Measurements from ENCODE around the gene ZFP3.
"Not testable (repeated sequence)": the region's sequence is repeated elsewhere in the genome, so short reads cannot be mapped to it uniquely, and the experiment has no call there.

Gene ZFP3

DNA sequence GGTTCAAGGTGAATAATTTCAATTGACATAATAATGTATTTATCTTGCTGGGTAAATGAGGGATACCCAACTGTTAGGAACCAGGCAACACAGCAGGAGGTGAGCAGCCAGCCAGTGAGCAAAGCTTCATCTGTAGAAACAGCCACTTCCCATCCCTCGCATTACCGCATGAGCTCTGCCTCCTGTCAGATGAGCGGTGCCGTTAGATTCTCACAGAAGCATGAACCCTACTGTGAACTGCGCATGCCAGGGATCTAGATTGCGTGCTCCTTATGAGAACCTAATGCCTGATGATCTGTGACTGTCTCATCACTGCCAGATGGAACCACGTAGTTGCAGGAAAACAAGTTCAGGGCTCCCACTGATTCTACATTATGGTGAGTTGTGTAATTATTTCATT lies 46.6 kb downstream of the ZFP3 start:
- H3K27me3 Mint-ChIP-seq = peaks cover 23% of the 10 kb centered on the region
- not testable (repeated sequence) for DNase-seq (ENCODE audit: low spot score in 2 of 2); H3K4me1 Mint-ChIP-seq; H3K9me3 Mint-ChIP-seq; H3K4me3 Mint-ChIP-seq; H3K36me3 Mint-ChIP-seq; H3K27ac Mint-ChIP-seq; ATAC-seq (ENCODE audit: low read depth)

DNA sequence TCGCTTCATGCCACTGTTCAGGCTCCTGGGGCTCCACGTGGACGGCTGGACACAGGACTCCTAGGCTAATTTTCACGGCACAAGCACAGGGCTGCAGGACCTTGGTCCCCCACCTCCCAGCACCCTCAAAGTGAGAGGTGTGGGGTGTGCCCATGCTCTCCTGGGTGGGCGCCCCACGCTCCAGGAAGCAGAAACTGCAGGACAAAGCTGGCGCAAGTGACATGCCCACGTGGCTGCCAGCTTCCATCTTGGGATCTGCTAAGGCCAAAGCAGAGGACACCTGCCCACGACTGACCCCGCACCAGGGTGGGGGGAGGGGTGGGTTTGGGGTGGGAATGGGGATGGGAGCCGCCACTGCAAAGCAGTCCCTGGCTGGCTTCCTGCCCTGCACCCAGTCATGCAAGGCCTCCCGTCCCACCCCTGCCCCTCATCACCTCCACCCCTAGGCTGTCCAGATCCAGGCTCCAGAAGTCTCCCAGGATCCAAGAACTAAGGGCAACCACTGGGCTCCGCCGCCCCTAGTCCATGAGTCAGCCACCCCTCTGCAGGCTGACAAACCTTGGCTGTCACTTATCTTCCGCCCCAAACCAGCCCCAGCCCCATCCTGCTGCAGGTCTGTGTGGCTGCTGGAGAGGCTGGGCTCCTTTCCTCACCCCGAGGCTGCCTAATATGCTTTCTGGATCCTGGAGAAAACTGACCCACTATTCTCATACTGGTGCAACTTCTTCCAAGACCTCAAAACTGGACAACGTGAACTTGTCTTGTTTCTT lies 48.6 kb downstream of the ZFP3 start:
- no peaks in the 10 kb centered on the region for H3K9me3 Mint-ChIP-seq
- H3K4me3 Mint-ChIP-seq = no peak overlapping the region
- no peak for ATAC-seq (ENCODE audit: low read depth)
- no peaks in the 10 kb centered on the region for H3K4me1 Mint-ChIP-seq
- peaks cover 23% of the 10 kb centered on the region for H3K27me3 Mint-ChIP-seq
- H3K27ac Mint-ChIP-seq = no peak overlapping the region
- peak in 1 of 2 donors; percentile 5 for DNase-seq (ENCODE audit: low spot score in 2 of 2)
- H3K36me3 Mint-ChIP-seq = no peaks in the 10 kb centered on the region

DNA sequence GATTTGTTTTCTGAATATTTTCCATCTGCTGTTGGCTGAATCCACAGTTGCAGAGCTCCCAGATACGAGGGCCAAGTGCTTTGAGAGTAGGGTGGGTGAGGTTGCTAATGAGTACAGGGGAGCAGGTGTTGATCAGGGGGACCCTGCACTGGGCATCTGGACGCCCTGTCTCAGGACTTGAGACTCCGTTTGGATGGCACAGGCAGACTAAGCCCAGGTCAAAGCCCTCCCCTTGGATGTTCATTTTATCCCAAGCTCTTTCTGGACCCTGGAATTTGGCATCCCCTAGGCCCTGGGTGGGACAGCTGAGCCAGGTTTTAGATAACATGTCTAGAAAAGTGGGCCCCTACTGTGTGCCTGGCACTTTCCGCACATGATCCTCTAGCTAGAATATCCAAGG lies 49.6 kb downstream of the ZFP3 start:
- Mint-ChIP-seq H3K4me1 (no peaks in the 10 kb centered on the region), H3K9me3 (no peaks in the 10 kb centered on the region), H3K27ac (no peak overlapping the region), H3K4me3 (no peak overlapping the region), H3K36me3 (no peaks in the 10 kb centered on the region), H3K27me3 (peaks cover 20% of the 10 kb centered on the region)
- ATAC-seq (ENCODE audit: low read depth) (no peak), DNase-seq (ENCODE audit: low spot score in 2 of 2) (peak in 1 of 2 donors; percentile 5)

DNA sequence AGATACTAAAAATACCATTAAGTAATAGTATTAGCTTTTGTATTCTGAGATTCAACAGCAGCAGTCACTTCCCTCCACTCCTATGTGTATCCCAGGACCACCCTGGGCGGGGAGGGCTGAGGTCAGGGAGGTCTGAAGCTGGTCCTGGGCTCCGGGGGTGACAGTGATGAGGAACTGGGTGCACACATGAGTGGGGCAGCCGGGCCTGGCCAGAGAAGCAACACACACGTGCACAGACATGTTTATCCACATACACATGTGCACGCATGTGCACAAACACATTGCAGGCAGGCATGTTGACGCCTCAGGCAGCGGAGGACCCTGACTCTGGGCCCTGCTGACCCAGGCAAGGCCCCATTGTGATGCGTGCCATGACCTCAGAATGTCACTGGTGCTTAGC lies 50.1 kb downstream of the ZFP3 start:
- not testable (repeated sequence) for H3K4me1 Mint-ChIP-seq; H3K27ac Mint-ChIP-seq; ATAC-seq (ENCODE audit: low read depth); H3K4me3 Mint-ChIP-seq; H3K9me3 Mint-ChIP-seq; H3K36me3 Mint-ChIP-seq
- H3K27me3 Mint-ChIP-seq = peaks cover 20% of the 10 kb centered on the region
- DNase-seq (ENCODE audit: low spot score in 2 of 2) = peak in 1 of 2 donors; percentile 7

DNA sequence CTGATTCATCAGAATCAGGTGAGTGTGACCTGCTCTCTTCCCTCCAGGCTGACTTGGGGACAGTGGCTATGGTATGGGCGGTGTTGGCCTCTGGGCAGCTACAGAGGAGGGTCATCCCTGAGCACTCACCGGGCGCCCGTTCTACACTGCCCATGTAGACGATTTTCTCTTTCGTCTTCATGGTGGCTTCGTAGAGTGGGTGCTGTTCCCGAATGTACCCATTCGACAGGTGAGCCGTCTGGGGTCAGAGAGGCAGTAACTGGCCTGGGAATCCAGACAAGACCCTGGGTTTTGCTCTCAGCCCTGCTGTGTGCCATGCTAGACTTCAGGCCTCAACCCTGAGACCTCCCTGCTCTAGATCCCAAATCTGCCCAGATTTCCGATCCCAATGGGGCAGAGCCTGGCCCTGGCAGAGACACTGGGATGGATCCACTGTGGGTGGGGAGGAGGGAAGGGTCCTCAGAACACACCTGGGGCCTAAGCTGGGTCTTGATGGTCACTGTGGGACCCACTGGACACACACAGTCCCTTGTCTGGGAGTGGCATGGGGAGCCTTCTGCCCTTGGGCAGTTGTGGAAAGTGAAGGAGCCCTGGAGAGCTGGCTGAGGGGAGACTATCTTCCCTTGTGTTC lies 50.8 kb downstream of the ZFP3 start:
- Mint-ChIP-seq H3K27me3 (peaks cover 17% of the 10 kb centered on the region), H3K4me1 (no peaks in the 10 kb centered on the region), H3K36me3 (no peaks in the 10 kb centered on the region), H3K4me3 (no peak overlapping the region), H3K27ac (no peak overlapping the region), H3K9me3 (no peaks in the 10 kb centered on the region)
- DNase-seq (ENCODE audit: low spot score in 2 of 2) (peak in 1 of 2 donors; percentile 8), ATAC-seq (ENCODE audit: low read depth) (no peak)

DNA sequence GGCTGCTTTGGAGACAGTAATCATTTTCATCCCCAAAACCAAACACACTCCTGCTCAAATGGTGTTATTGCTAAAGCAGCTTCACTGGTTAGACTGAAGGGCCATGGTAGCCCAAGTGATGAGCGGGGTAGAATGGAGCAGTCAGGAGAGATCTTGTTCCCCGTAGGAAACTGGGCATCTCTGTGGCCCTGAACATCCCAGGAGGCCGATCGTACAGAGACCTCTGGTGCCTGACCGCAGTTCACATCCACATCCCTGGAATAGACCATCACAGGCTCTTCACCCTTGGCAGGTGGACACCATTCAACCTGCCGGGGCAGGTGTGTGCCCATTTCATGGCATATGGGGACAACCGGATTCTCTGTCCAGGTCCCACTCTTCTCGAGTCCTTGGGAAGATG lies 51.5 kb downstream of the ZFP3 start:
- not testable (repeated sequence) for H3K27ac Mint-ChIP-seq; H3K4me1 Mint-ChIP-seq; H3K9me3 Mint-ChIP-seq; H3K4me3 Mint-ChIP-seq; ATAC-seq (ENCODE audit: low read depth); H3K36me3 Mint-ChIP-seq
- peak in 1 of 2 donors; percentile 6 for DNase-seq (ENCODE audit: low spot score in 2 of 2)
- H3K27me3 Mint-ChIP-seq = peaks cover 12% of the 10 kb centered on the region

DNA sequence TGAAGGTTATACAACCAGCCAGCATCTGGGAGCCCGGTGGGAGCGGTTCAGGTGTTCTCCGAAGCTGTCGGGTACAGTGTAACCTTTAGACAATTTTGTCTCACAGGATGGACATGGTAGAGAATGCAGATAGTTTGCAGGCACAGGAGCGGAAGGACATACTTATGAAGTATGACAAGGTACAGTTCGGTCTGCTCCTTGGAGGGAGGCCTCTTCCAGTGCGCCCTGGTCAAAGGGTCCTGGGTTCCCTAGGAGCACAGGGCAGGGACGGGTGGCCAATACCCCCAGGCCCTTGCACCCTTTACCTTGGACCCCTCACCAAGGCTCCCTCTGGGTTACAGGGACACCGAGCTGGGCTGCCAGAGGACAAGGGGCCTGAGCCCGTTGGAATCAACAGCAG lies 52.0 kb downstream of the ZFP3 start:
- not testable (repeated sequence) for H3K4me1 Mint-ChIP-seq; ATAC-seq (ENCODE audit: low read depth); H3K9me3 Mint-ChIP-seq; H3K27ac Mint-ChIP-seq; H3K4me3 Mint-ChIP-seq; H3K36me3 Mint-ChIP-seq
- H3K27me3 Mint-ChIP-seq = peaks cover 12% of the 10 kb centered on the region
- peak in 1 of 2 donors; percentile 6 for DNase-seq (ENCODE audit: low spot score in 2 of 2)

DNA sequence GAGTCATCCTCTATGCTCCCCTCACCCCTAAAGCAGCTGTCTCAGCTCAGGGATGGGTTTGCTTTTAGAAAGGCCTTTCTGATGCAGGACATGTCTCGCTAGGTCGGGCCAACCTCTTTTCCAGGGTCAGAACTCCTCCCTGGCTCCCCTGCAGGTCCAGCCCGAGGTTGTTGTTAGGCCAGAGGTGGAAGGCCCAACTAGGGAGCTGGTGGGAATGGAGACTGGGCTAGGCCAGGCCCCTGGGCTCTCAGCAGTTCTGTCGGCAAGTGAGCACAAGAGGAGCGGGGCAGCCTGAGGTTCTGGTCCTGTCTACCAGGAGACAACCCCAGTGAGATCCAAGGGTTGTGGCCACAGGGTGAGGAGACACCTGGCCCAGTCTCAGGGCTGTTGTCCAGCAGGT lies 52.4 kb downstream of the ZFP3 start:
- DNase-seq (ENCODE audit: low spot score in 2 of 2) = peak in 1 of 2 donors; percentile 10
- H3K9me3 Mint-ChIP-seq; H3K4me1 Mint-ChIP-seq; H3K4me3 Mint-ChIP-seq; H3K27ac Mint-ChIP-seq; H3K36me3 Mint-ChIP-seq; ATAC-seq (ENCODE audit: low read depth): not testable (repeated sequence)
- H3K27me3 Mint-ChIP-seq = peaks cover 12% of the 10 kb centered on the region

DNA sequence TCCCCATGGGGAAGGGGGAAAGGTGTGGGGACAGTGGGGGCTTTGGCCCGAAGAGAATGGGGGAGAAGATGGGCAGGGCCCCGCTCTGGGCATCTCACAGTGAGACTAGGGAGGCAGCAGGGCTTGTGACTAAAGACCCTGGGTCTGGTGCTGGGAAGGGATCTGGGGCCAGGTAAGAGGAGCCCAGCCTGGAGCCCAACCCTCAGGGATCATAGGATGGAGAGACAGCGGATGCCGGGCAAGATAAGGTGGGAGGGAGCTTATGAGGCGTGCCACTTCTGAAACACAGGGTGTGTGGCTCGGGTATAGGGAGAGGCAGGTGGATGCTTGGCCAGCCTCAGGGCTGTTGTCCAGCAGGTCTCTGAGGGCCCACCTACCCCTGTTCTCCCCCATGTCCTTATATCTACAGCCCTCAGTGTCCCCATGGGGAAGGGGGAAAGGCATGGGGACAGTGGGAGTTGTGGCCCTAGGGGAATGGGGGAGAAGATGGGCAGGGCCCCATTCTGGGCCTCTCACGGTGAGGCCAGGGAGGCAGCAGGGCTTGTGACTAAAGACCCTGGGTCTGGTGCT lies 53.0 kb downstream of the ZFP3 start:
- H3K9me3 Mint-ChIP-seq = no peaks in the 10 kb centered on the region
- no peak for ATAC-seq (ENCODE audit: low read depth)
- H3K27me3 Mint-ChIP-seq = peaks cover 12% of the 10 kb centered on the region
- peaks cover 2% of the 10 kb centered on the region for H3K4me1 Mint-ChIP-seq
- no peaks in the 10 kb centered on the region for H3K36me3 Mint-ChIP-seq
- H3K4me3 Mint-ChIP-seq = no peak overlapping the region
- no peak overlapping the region for H3K27ac Mint-ChIP-seq
- peak in 1 of 2 donors; percentile 7 for DNase-seq (ENCODE audit: low spot score in 2 of 2)

DNA sequence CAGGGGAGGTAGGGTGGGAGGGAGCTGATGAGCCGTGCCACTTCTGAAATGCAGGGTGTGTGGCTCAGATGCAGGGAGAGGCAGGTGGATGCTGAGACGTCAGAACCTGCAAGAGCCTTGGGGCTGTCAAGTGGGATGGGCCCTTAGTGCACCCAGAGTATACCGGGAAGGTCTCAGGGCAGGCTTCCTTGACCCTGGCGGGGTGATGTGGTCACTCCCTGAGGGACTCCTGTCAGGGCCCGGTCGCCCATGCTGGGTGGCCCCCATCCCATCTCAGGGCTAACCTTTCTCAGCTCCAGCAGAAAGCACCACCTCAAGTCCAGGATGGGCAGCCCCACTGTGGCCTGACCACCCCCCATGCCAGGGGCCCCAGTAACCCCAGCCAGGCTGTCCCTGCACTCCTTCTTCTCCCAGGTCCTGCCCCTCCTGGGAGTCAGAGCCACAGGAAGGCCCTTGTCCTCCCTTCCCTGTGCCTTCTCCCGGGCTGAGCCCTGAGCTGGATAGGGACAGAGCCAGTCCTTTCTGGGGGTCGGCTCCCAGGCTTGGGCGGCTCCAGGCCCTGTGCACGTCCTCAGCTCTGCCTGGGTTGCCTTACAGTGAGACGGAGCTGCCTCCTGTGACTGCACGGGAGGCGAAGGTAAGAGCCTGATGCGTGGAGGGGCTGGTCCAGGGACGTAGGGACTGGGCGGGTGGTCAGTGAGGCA lies 53.7 kb downstream of the ZFP3 start:
- not testable (repeated sequence) for ATAC-seq (ENCODE audit: low read depth); H3K4me3 Mint-ChIP-seq; H3K27ac Mint-ChIP-seq; H3K9me3 Mint-ChIP-seq; H3K27me3 Mint-ChIP-seq; H3K36me3 Mint-ChIP-seq; H3K4me1 Mint-ChIP-seq
- peak in 1 of 2 donors; percentile 11 for DNase-seq (ENCODE audit: low spot score in 2 of 2)

DNA sequence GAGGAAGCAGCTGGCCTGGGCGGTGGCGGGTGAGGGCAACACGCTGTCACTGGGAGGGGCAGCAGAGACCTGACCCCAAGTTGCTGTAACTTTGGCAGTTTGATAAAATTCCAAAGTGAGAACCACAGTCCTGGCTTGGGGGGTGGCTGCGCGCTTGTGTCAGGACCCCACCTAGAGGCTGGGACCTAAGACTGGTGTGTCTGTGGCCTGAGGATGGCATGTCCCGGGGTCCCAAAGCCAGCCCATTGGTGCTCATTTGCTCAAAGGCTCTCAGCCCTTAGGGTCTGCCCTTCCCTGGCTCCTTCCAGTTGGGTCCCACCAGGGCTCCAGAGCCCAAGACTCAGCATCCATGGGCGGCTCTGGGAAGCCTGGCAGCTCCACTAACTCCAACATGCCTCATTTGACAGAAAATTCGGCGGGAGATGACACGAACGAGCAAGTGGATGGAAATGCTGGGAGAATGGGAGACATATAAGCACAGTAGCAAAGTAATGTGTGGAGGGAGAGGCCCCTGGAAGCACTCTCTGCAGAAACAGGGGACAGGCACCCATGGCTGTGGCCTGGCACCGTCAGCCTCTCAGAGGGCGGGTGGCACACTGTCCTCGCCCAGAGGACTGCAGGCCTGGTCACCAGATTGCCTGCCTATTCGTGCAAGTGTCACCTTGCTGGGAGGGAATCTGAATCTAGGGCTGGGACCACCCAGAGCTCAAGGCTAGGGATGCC lies 54.4 kb downstream of the ZFP3 start:
- not testable (repeated sequence) for H3K27me3 Mint-ChIP-seq; H3K9me3 Mint-ChIP-seq; H3K4me3 Mint-ChIP-seq; ATAC-seq (ENCODE audit: low read depth); H3K4me1 Mint-ChIP-seq; H3K36me3 Mint-ChIP-seq; H3K27ac Mint-ChIP-seq; DNase-seq (ENCODE audit: low spot score in 2 of 2)

DNA sequence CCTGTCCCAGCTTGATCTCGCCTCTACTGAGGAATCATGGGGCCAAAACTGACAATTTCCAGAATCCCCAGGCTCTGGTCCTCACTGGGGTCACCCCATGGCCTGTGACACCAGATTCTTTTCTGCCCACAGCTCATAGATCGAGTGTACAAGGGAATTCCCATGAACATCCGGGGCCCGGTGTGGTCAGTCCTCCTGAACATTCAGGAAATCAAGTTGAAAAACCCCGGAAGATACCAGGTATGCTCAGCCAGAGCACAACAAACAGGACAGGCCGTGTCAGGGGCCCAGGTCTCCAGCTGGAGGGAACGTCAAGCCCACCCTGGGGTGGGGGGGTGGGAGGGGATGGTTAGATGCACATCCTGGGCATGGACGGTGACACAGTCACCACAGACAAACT lies 55.0 kb downstream of the ZFP3 start:
- no peak overlapping the region for H3K4me3 Mint-ChIP-seq
- DNase-seq (ENCODE audit: low spot score in 2 of 2) = no peak
- no peak overlapping the region for H3K27ac Mint-ChIP-seq
- no peaks in the 10 kb centered on the region for H3K36me3 Mint-ChIP-seq
- peaks cover 5% of the 10 kb centered on the region for H3K27me3 Mint-ChIP-seq
- ATAC-seq (ENCODE audit: low read depth) = no peak
- peaks cover 2% of the 10 kb centered on the region for H3K4me1 Mint-ChIP-seq
- H3K9me3 Mint-ChIP-seq = no peaks in the 10 kb centered on the region

DNA sequence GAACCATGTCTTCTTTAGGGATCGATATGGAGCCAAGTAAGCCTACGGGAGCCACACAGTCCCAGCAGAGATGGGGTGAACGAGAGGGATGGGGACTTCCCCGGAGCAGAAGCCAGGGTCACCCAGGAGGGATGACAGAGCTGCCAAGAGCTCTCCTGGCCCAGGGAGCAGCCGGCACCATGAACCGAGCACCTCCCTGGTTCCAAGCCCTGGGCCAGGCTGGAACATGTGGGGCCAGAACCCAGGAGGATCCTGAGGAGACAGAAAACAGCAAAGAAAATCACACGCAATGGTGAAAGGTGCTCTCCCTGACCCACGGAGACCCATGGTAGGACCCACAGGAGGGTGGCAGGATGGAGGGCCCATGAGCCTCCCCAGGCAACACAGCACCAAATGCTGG lies 55.7 kb downstream of the ZFP3 start:
- not testable (repeated sequence) for ATAC-seq (ENCODE audit: low read depth); H3K9me3 Mint-ChIP-seq; H3K36me3 Mint-ChIP-seq; H3K4me3 Mint-ChIP-seq; H3K27ac Mint-ChIP-seq; H3K4me1 Mint-ChIP-seq; H3K27me3 Mint-ChIP-seq; DNase-seq (ENCODE audit: low spot score in 2 of 2)

DNA sequence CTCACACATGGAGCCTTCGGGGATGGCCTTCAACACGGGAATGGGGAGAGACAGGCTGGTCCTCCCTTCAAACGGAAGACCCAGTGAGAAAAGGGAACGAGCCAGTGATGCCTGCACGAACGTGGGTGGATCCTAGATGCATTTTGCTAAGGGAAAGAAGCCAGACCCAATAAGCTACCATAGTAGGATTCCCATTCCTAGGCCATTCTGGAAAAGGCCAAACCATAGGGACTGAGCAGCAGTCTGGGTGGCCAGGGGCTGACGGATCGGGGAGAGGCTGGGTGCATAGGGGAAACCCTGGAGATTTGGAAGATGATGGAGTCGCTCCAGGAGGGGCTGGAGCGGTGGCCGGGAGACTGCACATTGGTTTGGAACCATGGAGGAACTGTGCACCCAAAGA lies 56.3 kb downstream of the ZFP3 start:
- H3K4me3 Mint-ChIP-seq; H3K27ac Mint-ChIP-seq; H3K9me3 Mint-ChIP-seq; H3K4me1 Mint-ChIP-seq; ATAC-seq (ENCODE audit: low read depth); H3K36me3 Mint-ChIP-seq; H3K27me3 Mint-ChIP-seq; DNase-seq (ENCODE audit: low spot score in 2 of 2): not testable (repeated sequence)

All from memory B cell (primary cell).